UCSD-AML1 (cell line): Measurements from ENCODE around the gene ETV7.

Experiments used
- DNase-seq: peaks from one replicate; lab custom pipeline; 2025; ENCODE audit not compliant: unreplicated experiment; lab: John Stamatoyannopoulos, UW

The ETV7 gene

GRCh38 chr6:36324715-36325114 is 62.8 kb downstream of the ETV7 start:
- no peak for DNase-seq

GRCh38 chr6:36324191-36324590 is 63.3 kb downstream of the ETV7 start:
- DNase-seq, result no peak

GRCh38 chr6:36323062-36323461 is 64.4 kb downstream of the ETV7 start:
- no peak for DNase-seq

- DNase-seq, result no peak
Observed at GRCh38 chr6:36322591-36322990, 64.9 kb downstream of the ETV7 start.

GRCh38 chr6:36320475-36320874 is 67.0 kb downstream of the ETV7 start:
- DNase-seq, result no peak

- DNase-seq, result no peak
Observed at GRCh38 chr6:36319821-36320220, 67.6 kb downstream of the ETV7 start.

- DNase-seq, result no peak
Observed at GRCh38 chr6:36319436-36319762, 68.1 kb downstream of the ETV7 start.

- DNase-seq, result no peak
Observed at GRCh38 chr6:36318690-36319435, 68.6 kb downstream of the ETV7 start.

GRCh38 chr6:36317623-36318022 is 69.8 kb downstream of the ETV7 start:
- no peak for DNase-seq
